AG10803 (cell line): ENCODE measurements around the gene AOC1.
A peak's percentile ranks its signal among the peaks of the same experiment; 100 is the strongest.

Source experiments
- DNase-seq: peaks from one replicate; pipeline ENCODE4 v3.0.0; 2010; ENCODE audit warnings: low read depth
- H3K4me3 ChIP-seq: 2 replicates; pipeline ENCODE4 v1.5.1; 2011; ENCODE audit warnings: mild to moderate bottlenecking, low read length, control low read depth
- TF ChIP-seq, protein P1 (sequence below): conservative IDR thresholded peaks from 2 replicates; pipeline ENCODE4 v1.5.1; 2011; ENCODE audit warnings: mild to moderate bottlenecking, low read length, control low read depth, inconsistent platforms

The AOC1 gene

DNA sequence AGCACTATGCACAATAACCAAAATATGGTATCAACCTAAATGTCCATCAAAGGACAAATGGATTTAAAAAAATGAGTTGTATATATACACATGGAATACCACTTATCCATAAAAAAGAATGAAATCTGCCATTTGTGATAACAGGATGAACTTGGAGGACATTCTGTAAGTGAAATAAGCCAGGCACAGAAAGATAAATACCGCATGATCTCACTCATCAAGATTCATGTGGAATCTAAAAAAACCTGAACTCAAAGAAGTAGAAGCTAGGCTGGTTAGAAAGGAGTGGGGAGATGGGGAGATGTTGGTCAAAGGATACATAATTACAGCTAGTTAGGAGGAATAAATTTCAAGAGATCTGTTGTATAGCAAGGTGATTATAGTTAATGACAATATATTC lies 17.3 kb upstream of the AOC1 start:
- H3K4me3 ChIP-seq = no peak overlapping the region
- DNase-seq = no peak
- TF ChIP-seq, protein P1, sequence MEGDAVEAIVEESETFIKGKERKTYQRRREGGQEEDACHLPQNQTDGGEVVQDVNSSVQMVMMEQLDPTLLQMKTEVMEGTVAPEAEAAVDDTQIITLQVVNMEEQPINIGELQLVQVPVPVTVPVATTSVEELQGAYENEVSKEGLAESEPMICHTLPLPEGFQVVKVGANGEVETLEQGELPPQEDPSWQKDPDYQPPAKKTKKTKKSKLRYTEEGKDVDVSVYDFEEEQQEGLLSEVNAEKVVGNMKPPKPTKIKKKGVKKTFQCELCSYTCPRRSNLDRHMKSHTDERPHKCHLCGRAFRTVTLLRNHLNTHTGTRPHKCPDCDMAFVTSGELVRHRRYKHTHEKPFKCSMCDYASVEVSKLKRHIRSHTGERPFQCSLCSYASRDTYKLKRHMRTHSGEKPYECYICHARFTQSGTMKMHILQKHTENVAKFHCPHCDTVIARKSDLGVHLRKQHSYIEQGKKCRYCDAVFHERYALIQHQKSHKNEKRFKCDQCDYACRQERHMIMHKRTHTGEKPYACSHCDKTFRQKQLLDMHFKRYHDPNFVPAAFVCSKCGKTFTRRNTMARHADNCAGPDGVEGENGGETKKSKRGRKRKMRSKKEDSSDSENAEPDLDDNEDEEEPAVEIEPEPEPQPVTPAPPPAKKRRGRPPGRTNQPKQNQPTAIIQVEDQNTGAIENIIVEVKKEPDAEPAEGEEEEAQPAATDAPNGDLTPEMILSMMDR = no peak

DNA sequence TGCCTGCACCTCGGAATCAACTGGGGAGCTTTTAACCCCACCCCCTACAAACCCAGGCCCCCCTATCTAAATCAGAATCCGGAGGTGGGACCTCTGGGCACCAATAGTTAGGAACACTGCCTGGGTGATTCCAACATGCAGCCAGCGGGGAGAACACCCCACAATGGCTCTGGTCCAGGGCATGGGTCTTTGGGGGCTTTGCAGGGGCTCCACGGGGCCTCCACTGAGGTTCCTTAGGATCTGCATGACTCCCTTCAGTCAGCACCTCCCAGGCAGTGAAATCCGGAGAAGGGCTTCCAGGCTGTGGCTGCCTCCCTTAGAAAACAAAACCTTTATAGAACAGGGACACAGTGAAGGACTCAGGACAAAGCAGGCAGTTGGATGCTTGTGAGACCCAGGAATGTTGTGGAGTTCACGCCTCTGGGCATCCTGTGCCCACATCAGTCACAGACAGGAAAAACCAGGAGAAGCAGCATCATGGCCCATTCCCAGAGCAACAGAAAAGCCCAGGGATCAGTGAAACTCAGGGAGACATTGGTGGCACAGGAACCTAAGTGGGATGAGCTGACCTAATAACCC lies 16.5 kb upstream of the AOC1 start:
- H3K4me3 ChIP-seq = no peak overlapping the region
- TF ChIP-seq, protein P1 = no peak
- DNase-seq = no peak

DNA sequence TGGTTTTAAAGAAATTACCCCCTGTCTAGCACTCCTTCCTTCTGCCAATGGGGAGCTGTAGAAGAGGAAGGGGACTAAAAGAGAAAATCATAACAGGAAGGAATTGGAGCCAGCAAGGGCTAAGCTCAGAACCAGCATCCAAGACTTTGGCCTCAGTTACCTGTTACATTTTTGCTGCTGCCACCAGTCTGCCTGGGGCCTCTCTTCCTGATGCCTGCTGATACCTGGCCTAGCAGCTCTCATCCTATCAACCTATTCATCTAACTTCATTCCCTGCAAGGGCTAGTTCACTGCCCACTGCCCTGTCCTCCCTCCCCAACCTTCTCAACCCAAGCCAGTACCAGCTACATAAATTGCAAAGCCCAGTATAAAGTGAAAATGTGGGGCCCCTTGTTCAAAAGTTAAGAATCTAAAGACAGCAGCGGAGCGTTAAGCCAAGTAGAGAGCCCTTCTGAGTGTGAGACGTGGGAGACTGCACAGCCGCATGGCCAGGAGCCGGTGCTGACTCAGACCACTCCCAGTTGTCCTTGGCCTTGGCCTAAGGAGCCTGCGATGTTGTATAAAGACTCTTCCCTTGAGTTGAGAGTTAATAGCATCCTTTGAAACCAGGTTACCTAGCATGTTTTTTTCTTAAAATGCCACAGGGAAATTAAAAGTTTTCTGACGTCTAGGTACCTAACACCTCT lies 13.2 kb upstream of the AOC1 start:
- TF ChIP-seq, protein P1 = no peak
- H3K4me3 ChIP-seq = no peak overlapping the region
- DNase-seq = no peak

DNA sequence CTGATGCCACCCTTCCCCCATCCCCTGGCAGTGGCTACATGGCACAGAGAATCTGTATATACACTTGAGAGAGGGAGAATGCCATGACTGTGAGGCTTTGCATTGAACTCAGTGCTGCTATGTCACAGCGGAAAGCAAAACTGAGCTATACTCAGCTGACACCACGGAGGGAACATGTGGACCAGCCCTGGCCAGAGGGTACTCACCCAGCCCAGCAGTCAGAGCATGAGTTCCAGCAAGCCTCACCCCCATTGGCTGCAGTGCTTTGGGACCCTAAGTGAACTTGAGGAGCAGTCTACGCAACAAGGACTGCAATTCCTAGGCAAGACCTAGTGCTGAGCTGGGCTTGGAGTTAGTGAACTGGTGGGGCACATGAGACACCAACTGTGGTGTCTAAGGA lies 10.3 kb upstream of the AOC1 start:
- H3K4me3 ChIP-seq = no peak overlapping the region
- TF ChIP-seq, protein P1 = no peak
- DNase-seq = no peak

DNA sequence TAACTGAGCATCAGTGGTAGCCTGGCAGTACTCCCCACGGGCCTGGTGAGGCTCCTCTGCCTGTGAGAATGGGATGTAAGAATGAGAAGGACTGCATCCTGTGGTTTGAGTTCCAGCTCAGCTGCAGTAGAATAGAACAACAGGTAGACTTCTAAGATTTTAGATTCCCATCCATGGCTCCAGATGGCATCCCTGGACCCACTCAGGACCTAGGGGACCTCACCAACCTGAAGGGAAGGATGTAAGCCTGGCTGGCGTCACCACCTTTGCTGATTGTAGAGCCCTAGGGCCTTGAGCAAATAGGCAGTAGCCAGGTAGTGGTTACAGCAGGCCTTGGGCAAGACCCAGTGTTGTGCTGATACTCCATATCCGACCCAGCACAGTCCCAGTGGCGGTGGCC lies 9.6 kb upstream of the AOC1 start:
- no peak overlapping the region for H3K4me3 ChIP-seq
- DNase-seq = no peak
- TF ChIP-seq, protein P1 = no peak

DNA sequence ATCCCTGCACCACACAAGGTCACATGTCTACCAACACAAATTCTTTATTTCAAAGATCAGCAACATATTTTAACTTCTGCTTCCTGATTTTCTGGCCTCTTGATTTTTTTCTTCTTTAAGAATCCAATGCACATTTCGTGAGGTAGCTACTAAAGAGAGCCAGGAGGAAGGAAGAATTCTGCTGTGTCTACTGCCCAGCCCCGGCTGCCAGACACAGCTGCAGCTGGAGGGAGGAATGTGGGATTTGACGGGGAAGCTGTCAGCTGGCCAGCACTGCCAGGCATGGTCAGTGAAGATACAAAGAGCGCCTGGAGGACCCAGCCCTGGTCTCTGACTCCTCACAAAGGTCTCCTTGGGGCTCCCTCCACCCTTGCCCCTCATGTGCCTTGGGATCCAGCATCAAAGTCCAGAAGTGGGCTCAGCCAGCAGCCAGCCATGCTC lies 6.9 kb upstream of the AOC1 start:
- no peak overlapping the region for H3K4me3 ChIP-seq
- TF ChIP-seq, protein P1 = no peak
- DNase-seq = peak; percentile 4
